Natural killer cell treated with Interleukin-12 subunit alpha and Interleukin-12 subunit beta and Interleukin-15 and Interleukin-18, amount 100 ng/mL, for 72 hours (primary cell): ENCODE data around the gene PAPSS1. TPM values are rescaled to one million over a fixed set of nuclear protein-coding genes. Genes with fewer than 3 reads are reported as not detected.
"Not testable (repeated sequence)": the region's sequence is repeated elsewhere in the genome, so short reads cannot be mapped to it uniquely, and the experiment has no call there.

Source experiments
- ATAC-seq, 2 donors: fragments of 150-1000 bp; cut with Tn5 transposase in 1 of 2; sonication (Bioruptor Pico), chemical (Tn5 transposase) in 1 of 2; 2 replicates each; pipeline ENCODE4 v1.10.0; 2021
- DNase-seq: peaks from one replicate; pipeline ENCODE4 v3.0.0; 2022; ENCODE audit warnings: low spot score
- H3K27ac Mint-ChIP-seq, 2 donors: 1 replicate in 1 of 2; 2 replicates in 1 of 2; pipeline ENCODE4 v1.8.0; 2022; ENCODE audit warnings: mixed read lengths in 2 of 2, mild to moderate bottlenecking in 1 of 2, moderate library complexity in 1 of 2
- H3K27me3 Mint-ChIP-seq, 2 donors: 1 replicate in 1 of 2; 2 replicates in 1 of 2; pipeline ENCODE4 v1.8.0; 2022; ENCODE audit warnings: mixed read lengths in 2 of 2
- H3K36me3 Mint-ChIP-seq: one replicate; pipeline ENCODE4 v1.8.0; 2022; ENCODE audit warnings: mixed read lengths
- H3K4me1 Mint-ChIP-seq, 2 donors: 1 replicate in 1 of 2; 2 replicates in 1 of 2; pipeline ENCODE4 v1.8.0; 2022; ENCODE audit warnings: low read depth in 2 of 2, mixed read lengths in 2 of 2, mild to moderate bottlenecking in 1 of 2
- H3K4me3 Mint-ChIP-seq: one replicate; pipeline ENCODE4 v1.8.0; 2022; ENCODE audit warnings: mixed read lengths
- H3K9me3 Mint-ChIP-seq: 2 replicates; pipeline ENCODE4 v1.8.0; 2022; ENCODE audit warnings: mixed read lengths
- total RNA-seq, 2 donors: library from RNA; stranded (reverse); gene quantifications; one replicate each; pipeline ENCODE4 v1.2.3, GENCODE V29; 2022

PAPSS1 gene
- total RNA-seq, 2 donors from 2014 or later: 12.1 to 25.1 TPM

DNA sequence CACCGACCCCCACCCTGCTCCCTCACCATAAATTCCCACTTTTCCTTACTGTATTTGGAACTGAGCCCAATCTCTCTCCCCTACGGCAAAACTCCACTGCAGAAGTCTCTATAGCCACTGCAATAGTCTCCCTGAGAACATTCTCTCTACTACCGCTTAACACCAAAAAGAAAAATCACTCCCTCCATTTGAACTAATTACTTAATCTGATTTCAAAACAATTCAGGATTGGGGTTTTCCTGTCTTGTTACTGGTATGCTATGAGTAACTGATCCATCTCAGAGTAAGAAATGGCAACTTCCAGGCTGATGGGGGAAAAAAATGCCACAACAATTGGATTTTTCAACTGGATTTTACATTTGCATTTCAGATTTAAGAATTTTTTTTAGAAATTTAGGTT is 5.8 kb downstream of the PAPSS1 start:
- Mint-ChIP-seq H3K4me1 (peaks cover 26 to 28% of the 10 kb centered on the region in 2 donors), H3K27ac (no peak overlapping the region), H3K36me3 (no peaks in the 10 kb centered on the region), H3K4me3 (no peak overlapping the region), H3K27me3 (no peaks in the 10 kb centered on the region), H3K9me3 (no peaks in the 10 kb centered on the region)
- DNase-seq (no peak), ATAC-seq (no peak)

DNA sequence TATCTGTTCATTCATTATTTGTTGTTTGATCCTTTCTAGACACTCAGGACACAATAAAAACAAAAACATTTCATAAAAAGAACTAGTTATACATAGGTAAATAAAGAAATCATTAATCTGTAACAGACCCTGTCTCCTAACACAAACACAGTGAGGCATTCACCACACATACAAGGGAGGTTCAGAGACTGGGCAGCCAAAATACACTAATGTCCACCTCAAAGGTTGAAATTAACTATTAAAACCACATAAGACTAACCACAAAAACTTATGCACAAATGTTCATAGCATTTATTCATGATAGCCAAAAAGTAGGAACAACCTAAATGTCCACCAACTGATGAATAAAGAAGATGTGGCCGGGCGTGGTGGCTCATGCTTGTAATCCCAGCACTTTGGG is 7.8 kb downstream of the PAPSS1 start:
- H3K9me3 Mint-ChIP-seq: no peaks in the 10 kb centered on the region
- H3K4me3 Mint-ChIP-seq: no peak overlapping the region
- no peaks in the 10 kb centered on the region for H3K27me3 Mint-ChIP-seq
- ATAC-seq: no peak
- H3K27ac Mint-ChIP-seq: no peak overlapping the region
- no peak for DNase-seq
- H3K36me3 Mint-ChIP-seq: peaks cover 7% of the 10 kb centered on the region
- peaks cover 12 to 15% of the 10 kb centered on the region in 2 donors for H3K4me1 Mint-ChIP-seq

DNA sequence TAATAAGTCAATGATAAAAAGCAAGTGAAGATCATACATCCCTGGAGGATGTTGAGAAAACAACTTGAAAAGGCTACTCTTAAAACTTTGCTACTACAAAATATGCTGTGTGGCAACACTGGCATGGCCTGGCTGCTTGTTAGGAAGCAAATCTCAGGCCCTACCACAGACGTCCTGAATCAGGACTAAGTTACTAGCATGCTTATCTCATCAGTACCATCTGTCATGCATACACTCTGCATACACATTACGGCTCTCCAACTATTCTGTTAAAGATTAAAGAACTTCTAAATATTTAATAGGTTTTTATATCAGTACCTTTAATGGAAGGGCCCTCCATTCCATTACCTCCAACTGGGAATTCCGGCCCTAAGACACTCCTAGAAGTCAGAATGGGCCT is 8.2 kb downstream of the PAPSS1 start:
- H3K36me3 Mint-ChIP-seq: peaks cover 7% of the 10 kb centered on the region
- peaks cover 12 to 15% of the 10 kb centered on the region in 2 donors for H3K4me1 Mint-ChIP-seq
- no peaks in the 10 kb centered on the region for H3K9me3 Mint-ChIP-seq

DNA sequence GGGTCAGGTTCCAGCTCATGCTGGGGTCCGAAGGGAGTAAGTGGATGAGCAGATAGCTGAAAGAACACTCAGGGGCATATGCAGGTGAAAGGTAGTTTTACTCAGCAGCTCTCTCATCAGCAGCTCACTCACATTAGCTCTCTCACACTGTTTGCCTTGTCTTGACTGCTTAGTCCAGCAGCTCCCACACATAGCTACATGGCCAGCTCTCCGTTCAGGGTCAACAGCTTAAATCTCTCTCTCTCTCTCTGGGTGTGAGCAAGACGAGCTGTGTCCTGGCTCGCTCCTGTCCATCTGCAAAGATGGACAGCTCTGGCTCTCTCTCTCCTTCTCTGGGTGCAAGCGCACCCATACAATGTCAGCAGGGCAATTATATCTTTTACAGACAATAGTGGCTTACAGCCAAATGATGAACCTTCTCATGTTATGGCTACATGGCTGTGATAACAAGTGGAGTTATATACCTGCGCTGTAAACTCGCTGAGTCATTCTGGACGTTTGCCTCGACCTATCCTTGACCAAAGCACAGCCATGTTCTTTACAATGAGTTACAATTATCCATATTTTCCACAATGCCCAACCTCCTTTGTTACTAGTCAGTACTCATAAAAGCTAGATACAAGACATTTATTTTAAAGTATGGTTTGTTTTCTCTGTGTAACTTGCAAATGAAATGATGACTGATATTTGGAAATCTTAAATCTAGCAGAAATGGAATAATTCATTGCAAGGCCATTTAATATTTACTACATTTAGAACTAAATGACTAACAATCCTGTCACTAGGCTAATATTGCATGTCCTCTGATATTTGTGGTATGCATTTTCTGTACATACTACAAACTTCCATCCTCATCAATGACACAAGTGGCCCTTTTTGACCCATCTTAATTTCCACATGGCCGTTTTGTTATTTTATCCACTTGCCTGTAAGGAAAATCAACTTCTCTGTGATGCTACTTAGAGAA is 9.3 kb downstream of the PAPSS1 start:
- Mint-ChIP-seq H3K27ac (no peak overlapping the region), H3K27me3 (no peaks in the 10 kb centered on the region), H3K36me3 (peaks cover 13% of the 10 kb centered on the region), H3K4me1 (peaks cover 12 to 15% of the 10 kb centered on the region in 2 donors), H3K4me3 (no peak overlapping the region), H3K9me3 (peaks cover 4% of the 10 kb centered on the region)
- no peak for ATAC-seq
- no peak for DNase-seq

More for the DNA sequence above, 8.2 kb downstream of the PAPSS1 start:
- no peak overlapping the region for H3K27ac Mint-ChIP-seq
- DNase-seq: no peak
- H3K27me3 Mint-ChIP-seq: no peaks in the 10 kb centered on the region
- ATAC-seq: no peak
- H3K4me3 Mint-ChIP-seq: no peak overlapping the region

DNA sequence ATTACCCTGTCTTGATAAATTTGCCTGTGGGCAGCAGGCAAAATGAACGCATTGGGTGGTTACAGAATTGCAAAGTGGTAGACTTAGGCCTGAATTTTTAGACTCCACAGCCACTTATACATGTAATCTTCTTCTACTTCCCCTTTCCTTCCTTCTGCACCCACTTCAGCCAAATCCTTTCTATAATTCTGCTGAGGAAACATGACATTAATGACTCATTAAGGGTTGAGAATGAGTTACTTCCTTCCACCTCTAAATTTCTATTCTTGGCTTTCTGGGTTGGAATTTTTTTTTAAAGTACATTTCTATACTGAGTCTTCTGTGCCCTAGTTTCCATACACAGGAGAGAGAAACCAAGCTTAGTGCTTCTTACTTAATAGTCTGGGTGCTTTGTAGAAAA is 10.1 kb downstream of the PAPSS1 start:
- Mint-ChIP-seq H3K27ac (no peak overlapping the region), H3K27me3 (no peaks in the 10 kb centered on the region), H3K4me3 (no peak overlapping the region), H3K36me3 (peaks cover 22% of the 10 kb centered on the region), H3K4me1 (peaks cover 12 to 15% of the 10 kb centered on the region in 2 donors), H3K9me3 (peaks cover 10% of the 10 kb centered on the region)
- no peak for DNase-seq
- no peak for ATAC-seq

DNA sequence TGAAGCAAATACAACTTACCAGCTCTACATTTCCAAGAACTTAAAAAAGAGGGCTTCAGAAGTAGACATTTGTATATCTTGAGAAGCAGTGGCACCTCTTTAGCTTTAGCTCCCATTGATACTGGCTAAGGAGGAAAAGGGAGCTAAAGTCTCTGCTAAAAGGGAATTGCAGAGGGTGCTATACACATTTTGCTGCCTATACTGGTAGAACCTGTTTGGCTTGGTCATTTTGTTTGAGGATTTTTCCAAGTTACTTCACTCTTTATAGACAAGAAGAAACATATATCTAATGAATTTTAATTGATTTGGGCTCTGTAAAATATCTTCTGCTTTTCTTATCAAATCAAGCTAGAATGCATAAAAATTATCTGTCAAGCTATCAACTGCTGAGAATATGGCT is 11.8 kb downstream of the PAPSS1 start:
- H3K36me3 Mint-ChIP-seq: peaks cover 22% of the 10 kb centered on the region

DNA sequence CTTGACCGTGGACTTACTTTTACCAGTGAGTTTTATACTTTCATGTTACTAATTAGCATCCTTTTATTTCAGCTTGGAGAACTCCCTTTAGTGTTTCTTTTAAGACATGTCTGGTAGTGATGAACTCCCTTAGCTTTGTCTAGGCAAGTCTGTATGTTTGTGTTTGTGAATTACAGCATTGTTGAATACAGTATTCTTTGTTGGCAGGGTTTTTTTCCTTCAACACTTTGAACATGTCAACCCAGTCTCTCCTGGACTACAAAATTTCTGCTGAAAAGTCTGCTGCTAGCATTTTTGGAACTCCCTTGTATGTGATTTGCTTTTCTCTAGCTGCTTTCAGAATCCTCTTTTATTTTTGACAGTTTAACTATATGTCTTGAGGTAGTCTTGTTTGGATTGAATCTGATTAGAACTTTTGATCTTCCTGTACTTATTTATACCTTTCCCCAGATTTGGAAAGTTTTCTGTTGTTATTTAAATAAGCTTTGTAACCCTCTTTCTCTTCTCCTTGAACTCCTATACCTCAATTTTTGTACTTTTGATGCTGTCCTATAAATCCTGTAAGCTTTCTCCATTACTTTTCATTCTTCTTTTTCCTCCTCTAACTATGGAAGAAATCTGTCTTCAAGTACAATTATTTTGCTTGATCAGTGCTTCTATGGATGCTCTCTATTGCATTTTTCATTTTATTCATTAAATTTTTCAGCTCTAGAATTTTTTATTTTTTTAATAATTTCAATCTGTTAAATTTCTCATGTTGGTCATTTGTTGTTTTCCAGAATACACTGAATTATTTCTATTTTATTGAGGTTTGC is 14.1 kb downstream of the PAPSS1 start:
- Mint-ChIP-seq H3K27ac (no peak overlapping the region), H3K36me3 (peaks cover 22% of the 10 kb centered on the region), H3K27me3 (no peaks in the 10 kb centered on the region), H3K9me3 (peaks cover 14% of the 10 kb centered on the region), H3K4me1 (peaks cover 12 to 22% of the 10 kb centered on the region in 2 donors), H3K4me3 (no peak overlapping the region)
- no peak for DNase-seq
- ATAC-seq: no peak

More for the DNA sequence above, 11.8 kb downstream of the PAPSS1 start:
- Mint-ChIP-seq H3K9me3 (peaks cover 14% of the 10 kb centered on the region), H3K27me3 (no peaks in the 10 kb centered on the region), H3K27ac (no peak overlapping the region), H3K4me3 (no peak overlapping the region), H3K4me1 (peaks cover 12 to 14% of the 10 kb centered on the region in 2 donors)
- no peak for DNase-seq
- ATAC-seq: no peak

DNA sequence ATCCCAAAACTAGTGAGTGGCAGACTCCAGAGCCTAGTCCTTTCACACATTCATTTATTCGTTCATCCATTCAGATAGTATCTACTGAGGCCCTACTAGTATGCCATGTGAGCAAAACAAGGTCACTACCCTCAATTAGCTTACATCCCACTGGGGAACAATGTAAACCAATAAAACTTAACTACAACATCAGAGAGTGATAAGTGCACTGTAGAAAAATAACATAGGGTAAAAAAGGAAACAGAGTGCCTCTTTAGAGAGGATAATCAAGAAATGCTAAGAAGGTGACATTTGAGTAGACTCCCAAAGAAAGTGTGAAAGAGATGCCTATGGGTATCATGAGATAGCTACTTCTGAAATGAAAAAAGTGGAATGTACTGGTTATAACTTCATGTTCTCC is 18.5 kb downstream of the PAPSS1 start:
- Mint-ChIP-seq H3K9me3 (peaks cover 14% of the 10 kb centered on the region), H3K27me3 (no peaks in the 10 kb centered on the region), H3K4me3 (no peak overlapping the region), H3K27ac (no peak overlapping the region), H3K4me1 (peaks cover 0 to 12% of the 10 kb centered on the region in 2 donors), H3K36me3 (peaks cover 15% of the 10 kb centered on the region)
- DNase-seq (no peak), ATAC-seq (no peak)

DNA sequence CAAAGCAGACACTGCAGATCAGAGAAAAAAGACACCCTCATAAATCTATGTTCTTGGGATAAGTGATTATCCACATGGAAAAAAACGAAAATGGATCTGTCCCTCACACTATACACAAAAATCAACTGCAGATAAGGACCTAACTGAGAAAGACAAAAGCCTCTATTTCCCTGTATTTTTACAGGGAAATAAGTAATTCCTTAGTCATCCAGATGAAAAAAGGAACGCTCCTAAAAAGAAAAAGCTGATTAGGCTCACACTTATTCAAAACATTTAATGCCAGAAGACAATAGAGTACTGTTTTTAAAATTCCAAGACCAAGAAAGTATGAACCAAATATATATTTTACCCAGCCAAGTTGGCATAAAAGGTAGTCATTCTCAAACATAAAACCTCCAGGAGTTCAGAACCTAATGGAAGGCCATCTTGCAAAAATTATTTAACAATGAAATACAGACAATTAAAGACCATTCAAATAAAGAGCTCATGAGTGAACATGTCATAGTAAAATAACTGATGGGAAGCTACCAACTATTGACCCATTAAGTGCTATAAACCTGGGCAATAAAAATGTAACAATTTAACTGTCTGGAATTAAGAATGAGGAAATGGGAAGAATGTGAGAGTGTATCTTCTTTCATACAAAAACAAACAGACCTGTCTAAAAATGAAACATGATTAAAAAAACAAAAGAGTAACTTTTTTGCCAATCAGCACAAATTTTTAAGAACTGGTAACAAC is 20.4 kb downstream of the PAPSS1 start:
- Mint-ChIP-seq H3K36me3 (peaks cover 8% of the 10 kb centered on the region), H3K4me1 (peaks cover 0 to 12% of the 10 kb centered on the region in 2 donors), H3K9me3 (peaks cover 7% of the 10 kb centered on the region), H3K4me3 (no peak overlapping the region), H3K27me3 (no peaks in the 10 kb centered on the region), H3K27ac (peak overlapping the region in 1 of 2 donors; percentile 5)
- DNase-seq: no peak
- no peak for ATAC-seq

DNA sequence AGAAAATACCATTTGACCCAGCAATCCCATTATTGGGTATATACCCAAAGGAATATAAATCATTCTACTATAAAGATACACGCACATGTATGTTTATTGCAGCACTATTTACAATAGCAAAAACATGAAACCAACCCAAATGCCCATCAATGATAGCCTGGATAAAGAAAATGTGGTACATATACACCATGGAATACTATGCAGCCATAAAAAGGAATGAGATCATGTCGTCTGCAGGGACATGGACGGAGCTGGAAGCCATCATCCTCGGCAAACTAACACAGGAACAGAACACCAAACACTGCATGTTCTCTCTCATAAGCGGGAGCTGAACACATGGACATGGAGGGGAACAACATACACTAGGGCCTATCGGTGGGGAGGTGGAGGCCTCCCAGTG is 23.8 kb downstream of the PAPSS1 start:
- H3K9me3 Mint-ChIP-seq, ATAC-seq, H3K36me3 Mint-ChIP-seq, H3K27me3 Mint-ChIP-seq, H3K4me1 Mint-ChIP-seq, DNase-seq, H3K27ac Mint-ChIP-seq, H3K4me3 Mint-ChIP-seq: not testable (repeated sequence)

DNA sequence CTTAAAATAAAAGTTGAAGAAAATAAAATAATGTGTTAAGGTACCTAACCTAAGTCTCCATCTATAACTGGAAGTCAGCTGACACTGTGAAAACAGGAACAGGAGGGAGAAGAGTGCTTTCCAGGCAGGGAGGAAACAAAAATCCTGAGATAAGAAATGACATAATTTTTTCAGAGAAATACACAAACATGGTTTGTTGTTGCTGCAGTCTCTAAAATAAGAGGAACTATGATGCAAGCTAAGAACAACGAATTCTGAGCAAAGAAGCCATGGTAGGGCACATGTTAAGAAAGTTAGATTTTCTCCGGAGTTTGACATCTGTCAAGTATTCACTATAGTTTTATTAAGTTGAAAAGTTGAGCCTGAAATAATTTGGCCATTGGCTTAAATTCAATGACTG is 26.9 kb downstream of the PAPSS1 start:
- Mint-ChIP-seq H3K36me3 (peaks cover 8% of the 10 kb centered on the region), H3K27ac (no peak overlapping the region), H3K9me3 (peaks cover 3% of the 10 kb centered on the region), H3K4me3 (no peak overlapping the region), H3K4me1 (peaks cover 0 to 5% of the 10 kb centered on the region in 2 donors), H3K27me3 (no peaks in the 10 kb centered on the region)
- no peak for DNase-seq
- no peak for ATAC-seq

DNA sequence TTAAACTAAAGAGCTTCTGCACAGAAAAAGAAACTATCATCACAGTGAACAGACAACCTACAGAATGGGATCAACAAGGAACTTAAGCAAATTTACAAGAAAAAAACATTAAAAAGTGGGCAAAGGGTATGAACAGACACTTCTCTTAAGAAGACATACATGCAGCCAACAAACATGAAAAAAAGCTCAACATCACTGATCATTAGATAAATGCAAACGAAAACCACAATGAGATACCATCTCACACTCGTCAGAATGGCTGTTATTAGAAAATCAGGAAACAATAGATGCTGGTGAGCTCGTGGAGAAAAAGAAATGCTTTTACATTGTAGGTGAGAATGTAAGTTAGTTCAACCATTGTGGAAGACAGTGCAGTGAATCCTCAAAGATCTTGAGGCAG is 27.8 kb downstream of the PAPSS1 start:
- Mint-ChIP-seq H3K4me3 (no peak overlapping the region), H3K27ac (no peak overlapping the region), H3K4me1 (peaks cover 0 to 5% of the 10 kb centered on the region in 2 donors), H3K9me3 (peaks cover 3% of the 10 kb centered on the region), H3K36me3 (peaks cover 8% of the 10 kb centered on the region), H3K27me3 (no peaks in the 10 kb centered on the region)
- no peak for ATAC-seq
- DNase-seq: no peak

DNA sequence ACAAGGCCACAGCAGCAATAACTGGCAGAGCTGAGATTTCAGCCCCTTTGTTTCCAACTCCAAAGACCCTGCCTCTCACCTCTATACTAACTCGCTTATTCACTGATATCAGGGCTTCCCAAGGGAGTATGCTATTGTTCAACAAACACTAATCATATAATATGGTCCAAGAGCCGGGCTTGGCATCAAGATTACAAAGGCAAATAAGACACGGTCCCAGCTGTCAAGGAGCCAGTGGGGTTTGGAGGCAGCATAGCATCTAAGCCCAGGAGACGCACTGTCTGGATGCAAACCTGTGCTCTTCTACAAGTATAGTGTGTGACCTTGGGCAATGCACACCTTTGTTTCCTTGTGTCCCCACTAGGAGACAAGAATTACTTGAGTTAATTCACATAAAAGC is 28.7 kb downstream of the PAPSS1 start:
- H3K27ac Mint-ChIP-seq: no peak overlapping the region

More for the DNA sequence above, 28.7 kb downstream of the PAPSS1 start:
- peaks cover 3% of the 10 kb centered on the region for H3K9me3 Mint-ChIP-seq
- H3K4me3 Mint-ChIP-seq: no peak overlapping the region
- H3K4me1 Mint-ChIP-seq: peaks cover 0 to 5% of the 10 kb centered on the region in 2 donors
- DNase-seq (no peak), ATAC-seq (no peak)
- H3K36me3 Mint-ChIP-seq: peaks cover 8% of the 10 kb centered on the region
- no peaks in the 10 kb centered on the region for H3K27me3 Mint-ChIP-seq
